ENCODE data around the gene ARHGAP19.

Gene ARHGAP19

DNA sequence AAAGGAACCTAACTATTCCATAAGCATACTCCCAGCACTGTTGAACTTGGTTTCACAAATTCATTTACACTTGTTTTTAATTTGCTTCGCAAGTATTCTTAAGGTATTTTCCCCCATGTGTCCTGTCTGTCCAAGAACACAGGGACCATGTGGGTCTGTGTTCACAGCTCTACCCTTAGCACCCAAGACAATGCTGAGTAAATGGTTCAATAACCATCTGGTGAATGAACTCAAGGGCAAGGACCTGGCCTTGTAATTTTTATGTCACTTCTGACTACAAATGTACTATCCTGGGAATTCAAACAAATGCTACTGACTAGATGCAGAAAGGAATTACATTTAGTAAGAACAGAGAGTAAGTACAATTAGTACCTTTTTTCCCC is 63.7 kb downstream of the ARHGAP19 start:
- no peak for DNase-seq (ENCODE audit: low read depth)

DNA sequence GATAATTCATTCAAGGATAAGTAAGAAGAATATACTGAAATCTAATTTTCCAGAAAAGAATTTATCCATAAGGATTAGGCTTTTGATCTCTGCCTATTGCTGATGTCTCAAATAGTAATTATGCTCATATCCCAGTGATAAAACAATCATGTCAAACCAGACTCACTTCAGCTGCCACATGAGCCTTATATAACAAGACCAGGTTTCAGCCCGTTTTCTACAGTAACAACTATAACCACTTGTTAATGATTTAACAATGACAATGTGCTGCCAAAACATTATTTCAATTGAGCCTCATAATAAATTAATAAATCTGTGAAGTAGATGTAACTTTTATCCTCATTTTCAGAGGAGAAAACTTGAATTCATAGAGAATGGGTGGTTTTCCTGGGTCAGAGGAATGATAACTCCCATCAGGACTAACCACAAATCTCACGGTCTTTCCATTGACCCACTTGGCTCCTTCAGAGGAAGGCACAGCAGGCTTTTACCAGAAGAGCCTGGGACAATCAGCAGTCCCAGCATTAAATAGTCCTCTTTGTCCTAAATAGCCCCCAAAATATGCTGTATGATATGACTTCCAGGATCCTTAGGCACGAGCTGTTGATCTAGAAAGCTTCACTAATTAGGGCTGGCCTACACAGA is 64.2 kb downstream of the ARHGAP19 start:
- no peak for DNase-seq (ENCODE audit: low read depth)

DNA sequence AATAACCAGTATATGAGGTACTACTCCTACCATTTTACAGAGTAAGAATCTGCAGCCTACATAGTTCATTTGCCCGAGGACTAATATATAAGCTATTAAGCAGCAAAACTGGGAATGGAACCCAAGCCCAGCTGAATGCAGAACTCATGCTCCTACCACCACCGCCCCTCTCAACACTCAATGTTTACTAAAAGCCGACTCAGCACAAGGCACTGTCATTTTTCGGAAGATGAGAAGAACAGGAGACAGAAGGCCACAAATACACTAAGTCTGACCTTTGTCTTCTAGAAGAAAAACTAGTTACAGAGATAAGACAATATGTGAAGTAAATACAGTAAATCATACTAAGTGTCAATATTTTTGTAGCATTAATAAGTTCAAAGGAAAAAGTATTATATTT is 66.0 kb downstream of the ARHGAP19 start:
- no peak for DNase-seq (ENCODE audit: low read depth)

DNA sequence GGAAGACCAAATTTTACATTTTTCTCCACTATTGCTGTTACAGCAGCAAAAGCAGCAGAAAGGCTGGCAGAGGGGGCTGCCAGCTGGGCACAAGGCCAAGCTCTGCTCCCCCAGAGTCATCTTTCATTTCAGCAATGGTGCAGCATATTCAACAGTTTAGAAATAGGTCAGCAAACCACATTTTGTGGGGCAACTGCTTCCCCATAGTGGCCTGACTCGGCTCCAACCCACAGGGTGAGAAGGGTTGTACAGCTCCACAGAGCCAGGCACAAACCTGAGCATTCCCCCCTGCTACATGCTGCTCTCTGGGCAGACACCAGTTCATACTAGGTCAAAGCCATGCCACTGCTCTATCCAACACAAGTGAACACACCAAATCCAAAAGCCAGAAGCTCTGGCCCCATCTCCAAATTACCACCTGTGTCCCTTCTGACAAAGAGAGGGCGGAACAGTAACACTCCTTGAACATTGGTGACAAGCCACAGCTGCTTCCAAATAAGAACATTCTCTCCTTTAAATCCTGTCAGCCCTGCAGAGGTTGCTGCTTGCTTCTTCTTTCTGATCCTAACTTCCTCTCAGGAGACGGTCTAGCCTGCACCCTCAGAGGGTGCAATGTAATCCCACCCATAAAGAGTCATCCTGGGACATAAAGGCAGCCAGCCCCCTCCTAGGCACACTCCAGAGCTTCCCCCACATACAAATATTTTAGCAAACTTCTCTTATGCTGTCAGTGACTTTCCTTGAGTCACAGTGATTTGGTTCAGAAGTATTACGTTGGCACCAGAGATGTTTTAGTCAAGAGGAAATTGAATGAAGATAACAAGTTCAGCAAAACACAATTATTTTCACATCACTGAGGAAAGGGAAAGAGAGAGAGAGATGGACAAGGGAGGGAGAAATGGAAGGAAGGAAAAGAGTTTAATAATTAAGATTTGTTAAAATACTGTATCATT is 67.7 kb downstream of the ARHGAP19 start:
- no peak for DNase-seq (ENCODE audit: low read depth)

- DNase-seq (ENCODE audit: low read depth) = no peak
Measured at GRCh38 chr10:97222326-97222961, 70.0 kb downstream of the ARHGAP19 start.

DNA sequence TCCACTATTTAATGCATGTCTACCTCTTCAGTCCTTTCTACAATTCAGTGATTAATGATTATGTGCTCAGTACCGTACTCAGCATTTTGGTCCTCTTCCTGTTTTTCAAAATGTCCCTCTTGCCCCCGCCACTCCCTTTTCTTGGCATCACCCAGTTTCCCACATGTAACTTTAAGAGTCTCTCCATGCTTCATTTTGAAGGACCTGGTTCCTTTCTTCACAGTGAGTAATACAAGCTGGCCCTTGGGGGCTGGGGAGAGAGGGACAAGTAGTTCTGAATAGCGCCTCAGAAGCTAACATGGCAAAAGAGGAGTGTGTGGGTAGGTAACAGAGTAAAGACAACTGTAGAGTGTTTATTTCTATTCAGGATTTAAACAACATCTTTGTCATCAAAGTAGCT is 72.1 kb downstream of the ARHGAP19 start:
- DNase-seq (ENCODE audit: low read depth) = no peak

DNA sequence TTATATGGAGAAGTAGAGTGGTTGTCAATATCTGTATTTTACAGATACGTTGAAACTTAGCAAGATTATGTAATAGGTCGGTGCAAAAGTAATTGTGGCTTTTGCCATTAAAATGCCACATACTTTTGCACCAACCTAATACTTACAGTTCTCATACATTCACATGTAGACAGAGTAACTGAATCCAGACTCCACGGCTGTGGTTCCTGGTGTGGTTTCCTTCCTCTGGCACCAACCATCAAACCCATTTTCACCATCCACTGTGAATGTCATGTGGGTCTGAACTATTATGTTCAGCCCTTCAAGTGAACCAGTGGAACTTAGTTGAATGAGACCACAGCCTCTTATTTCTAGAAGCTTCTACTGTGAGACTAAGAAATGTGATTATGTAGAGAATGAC is 75.1 kb downstream of the ARHGAP19 start:
- no peak for DNase-seq (ENCODE audit: low read depth)

DNA sequence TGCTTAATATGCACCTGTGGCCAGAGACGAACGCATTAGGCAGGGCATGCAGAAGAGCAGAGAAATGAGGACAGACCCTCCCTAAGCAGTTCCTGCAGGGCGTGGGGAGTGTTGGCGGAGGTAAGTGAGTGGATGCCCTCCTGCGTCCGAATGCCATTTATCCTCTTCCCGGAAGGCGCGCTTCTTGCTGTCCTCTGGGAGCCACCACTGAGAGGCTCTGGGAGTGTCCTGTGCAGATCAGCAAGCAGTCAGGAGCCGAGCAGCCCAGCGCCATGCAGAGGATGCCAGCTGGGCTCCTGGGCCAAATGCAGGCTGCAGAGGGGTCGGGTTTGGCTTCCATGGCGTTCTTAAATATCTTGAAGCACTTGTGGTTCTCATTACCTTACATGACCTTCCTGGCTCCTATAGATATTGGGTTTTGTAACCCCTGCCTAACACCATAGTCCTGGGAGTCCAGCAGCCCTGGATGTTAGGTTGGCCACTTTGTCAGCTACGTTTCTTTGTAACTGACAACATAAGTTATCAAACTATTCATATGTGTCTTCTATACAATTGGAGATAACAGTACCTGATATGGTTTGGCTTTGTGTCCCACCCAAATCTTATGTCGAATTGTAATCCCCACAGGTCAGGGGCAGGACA is 76.7 kb downstream of the ARHGAP19 start:
- no peak for DNase-seq (ENCODE audit: low read depth)

GRCh38 chr10:97213431-97213830 is 79.0 kb downstream of the ARHGAP19 start:
- no peak for DNase-seq (ENCODE audit: low read depth)

DNA sequence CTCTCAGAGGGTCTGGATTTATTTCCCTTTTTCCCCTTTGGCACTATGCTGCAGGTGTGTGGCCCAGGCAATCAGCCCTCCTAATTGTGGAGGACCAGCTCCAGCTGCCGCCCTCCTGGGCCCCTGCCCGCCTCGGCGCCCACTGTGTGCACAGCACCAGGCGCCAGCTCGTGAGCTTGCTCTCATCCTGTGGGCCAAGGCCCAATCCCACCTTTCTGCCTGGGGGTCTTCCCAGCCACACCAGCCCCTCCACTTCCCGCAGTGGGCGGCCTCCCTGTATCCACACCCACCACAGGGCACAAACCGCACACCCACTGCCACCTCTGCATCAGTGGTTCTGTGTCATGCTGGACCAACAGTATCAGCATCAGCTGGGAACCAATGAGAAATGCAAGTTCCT is 81.2 kb downstream of the ARHGAP19 start:
- no peak for DNase-seq (ENCODE audit: low read depth)

DNA sequence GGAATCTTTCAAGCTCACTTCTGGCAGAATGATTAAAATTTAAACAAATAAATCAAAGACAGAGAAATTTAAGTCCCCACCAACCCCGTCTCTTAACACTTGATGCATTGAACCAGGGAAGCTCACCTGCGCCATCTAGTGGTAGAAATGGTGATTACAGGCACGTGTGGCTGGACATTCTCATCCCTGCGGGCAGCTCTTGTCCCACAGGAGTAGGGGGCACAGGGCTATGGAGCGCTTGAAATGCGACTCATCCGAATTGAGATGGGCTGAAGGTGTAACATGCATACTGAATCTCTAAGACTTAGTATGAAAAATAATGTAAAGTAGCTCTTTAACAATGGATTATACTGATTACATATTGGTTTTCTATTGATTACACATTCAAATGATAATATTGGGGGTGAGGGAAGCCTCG is 81.9 kb downstream of the ARHGAP19 start:
- no peak for DNase-seq (ENCODE audit: low read depth)

GRCh38 chr10:97207756-97208346 is 84.6 kb downstream of the ARHGAP19 start:
- DNase-seq (ENCODE audit: low read depth) = no peak

GRCh38 chr10:97207131-97207530 is 85.3 kb downstream of the ARHGAP19 start:
- no peak for DNase-seq (ENCODE audit: low read depth)

- DNase-seq (ENCODE audit: low read depth) = no peak
Measured at GRCh38 chr10:97204826-97205679, 87.4 kb downstream of the ARHGAP19 start.

DNA sequence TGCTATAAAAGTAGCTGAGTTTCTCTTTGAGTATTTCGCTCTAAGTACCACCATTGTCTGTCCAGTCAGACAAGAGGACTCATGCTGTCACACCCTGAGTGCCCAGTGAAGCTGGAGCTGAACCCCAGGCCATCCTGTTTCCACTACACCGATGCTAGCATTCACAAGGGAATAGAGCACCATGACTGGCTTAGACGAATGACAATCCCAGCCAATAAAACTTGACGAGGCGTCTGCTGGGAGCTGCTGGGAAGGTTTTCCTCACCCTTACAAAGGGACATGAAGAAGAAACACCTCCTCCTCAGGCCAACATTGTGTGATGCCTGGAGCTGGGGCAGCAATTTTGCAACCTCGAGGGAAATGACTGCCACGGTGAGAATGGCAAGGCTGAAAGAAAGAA is 89.2 kb downstream of the ARHGAP19 start:
- no peak for DNase-seq (ENCODE audit: low read depth)

DNA sequence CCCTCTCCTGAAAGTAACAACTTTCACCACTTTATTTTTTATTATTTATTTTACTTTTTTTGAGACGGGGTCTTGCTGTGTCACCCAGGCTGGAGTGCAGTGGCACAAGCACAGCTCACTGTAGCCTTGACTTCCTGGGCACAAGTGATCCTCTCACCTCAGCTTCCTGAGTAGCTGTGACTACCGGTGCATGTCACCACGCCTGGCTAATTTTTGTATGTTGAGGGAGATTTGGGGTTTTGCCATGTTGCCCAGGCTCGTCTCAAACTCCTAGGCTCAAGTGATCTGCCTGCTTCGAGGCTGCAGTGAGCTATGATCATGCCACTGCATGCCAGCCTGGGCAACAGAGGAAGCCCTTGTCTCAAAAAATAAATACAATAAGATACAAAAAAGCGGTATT is 91.8 kb downstream of the ARHGAP19 start:
- DNase-seq (ENCODE audit: low read depth) = no peak

DNA sequence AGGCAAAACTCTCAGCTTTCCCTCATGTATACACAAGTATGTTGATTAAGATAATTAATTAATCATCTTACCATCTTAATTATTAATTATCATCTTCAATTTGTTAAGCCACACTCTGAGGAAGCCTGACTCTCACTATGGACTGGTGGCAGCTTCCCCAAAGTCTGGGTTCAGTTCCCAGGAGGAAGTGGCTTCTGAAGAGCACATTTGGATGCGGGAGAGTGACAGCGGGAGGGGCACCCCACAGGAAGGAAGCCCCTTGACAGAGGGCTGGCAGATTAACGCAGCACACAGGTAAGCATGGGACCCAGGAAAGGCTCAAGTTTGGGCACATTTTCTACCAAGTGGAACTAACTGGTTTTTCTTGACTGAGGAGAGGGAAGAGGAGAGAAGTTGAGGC is 93.3 kb downstream of the ARHGAP19 start:
- DNase-seq (ENCODE audit: low read depth) = no peak

- no peak for DNase-seq (ENCODE audit: low read depth)
Measured at GRCh38 chr10:97197030-97197500, 95.4 kb downstream of the ARHGAP19 start.

GRCh38 chr10:97196223-97197029 is 96.0 kb downstream of the ARHGAP19 start:
- no peak for DNase-seq (ENCODE audit: low read depth)

DNA sequence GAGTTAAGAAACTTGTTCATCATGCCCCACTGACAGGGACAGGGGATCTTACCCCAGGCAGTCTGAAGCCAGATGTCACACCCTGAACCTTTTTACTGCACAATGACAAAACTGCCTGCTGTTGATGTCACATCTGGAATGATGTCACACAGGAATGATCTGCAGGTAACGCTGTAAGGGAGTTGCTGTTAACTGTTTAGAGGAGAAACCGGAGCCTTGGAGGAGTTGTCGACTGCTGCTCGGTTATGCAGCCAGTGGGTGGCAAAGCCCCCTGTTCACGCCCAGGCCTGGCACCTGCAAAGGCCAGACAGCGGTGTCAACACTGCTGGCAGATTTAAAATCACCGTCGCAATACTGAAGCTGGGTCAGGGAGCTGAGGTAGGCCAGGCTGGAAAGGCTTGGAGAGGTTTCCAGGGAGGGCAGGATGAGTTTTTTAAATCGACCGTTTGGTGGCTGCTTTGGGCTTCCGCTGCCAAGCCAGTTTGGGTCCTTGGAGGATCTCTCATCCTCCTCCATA is 96.7 kb downstream of the ARHGAP19 start:
- no peak for DNase-seq (ENCODE audit: low read depth)
